Measurements from ENCODE around the gene IVNS1ABP.

IVNS1ABP gene

DNA sequence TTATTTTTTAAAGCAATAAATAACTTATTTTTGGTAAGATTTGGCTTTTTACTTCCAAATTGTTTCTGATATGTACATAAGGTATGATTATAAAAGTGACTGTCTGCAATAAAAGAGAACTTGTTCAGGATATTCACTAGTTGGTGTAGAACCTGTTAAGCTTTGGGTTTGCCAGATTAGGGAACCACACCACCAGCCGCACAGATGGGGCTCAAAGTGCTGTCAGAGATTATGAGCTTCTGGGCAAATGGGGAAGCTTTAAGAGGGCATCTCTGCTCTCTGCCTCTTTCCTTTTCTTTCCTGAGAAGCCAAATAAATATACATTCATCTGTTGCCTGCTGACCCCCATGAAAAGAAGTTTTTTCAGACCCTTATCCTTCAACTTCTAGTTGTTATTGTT is 25.4 kb downstream of the IVNS1ABP start:
- DNase-seq (ENCODE audit: low spot score) (no peak), ATAC-seq (ENCODE audit: low read depth) (no peak)
- peaks cover 19% of the 10 kb centered on the region for H3K36me3 ChIP-seq (ENCODE audit: low read depth)
- TF ChIP-seq, protein P1, sequence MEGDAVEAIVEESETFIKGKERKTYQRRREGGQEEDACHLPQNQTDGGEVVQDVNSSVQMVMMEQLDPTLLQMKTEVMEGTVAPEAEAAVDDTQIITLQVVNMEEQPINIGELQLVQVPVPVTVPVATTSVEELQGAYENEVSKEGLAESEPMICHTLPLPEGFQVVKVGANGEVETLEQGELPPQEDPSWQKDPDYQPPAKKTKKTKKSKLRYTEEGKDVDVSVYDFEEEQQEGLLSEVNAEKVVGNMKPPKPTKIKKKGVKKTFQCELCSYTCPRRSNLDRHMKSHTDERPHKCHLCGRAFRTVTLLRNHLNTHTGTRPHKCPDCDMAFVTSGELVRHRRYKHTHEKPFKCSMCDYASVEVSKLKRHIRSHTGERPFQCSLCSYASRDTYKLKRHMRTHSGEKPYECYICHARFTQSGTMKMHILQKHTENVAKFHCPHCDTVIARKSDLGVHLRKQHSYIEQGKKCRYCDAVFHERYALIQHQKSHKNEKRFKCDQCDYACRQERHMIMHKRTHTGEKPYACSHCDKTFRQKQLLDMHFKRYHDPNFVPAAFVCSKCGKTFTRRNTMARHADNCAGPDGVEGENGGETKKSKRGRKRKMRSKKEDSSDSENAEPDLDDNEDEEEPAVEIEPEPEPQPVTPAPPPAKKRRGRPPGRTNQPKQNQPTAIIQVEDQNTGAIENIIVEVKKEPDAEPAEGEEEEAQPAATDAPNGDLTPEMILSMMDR (IDR thresholded peaks at IDR 0.05; ENCODE audit: poor library complexity, severe bottlenecking): no peak
- H3K4me1 ChIP-seq (ENCODE audit: insufficient read depth, poor library complexity, severe bottlenecking): no peaks in the 10 kb centered on the region
- H3K4me3 ChIP-seq (ENCODE audit: severe bottlenecking): no peak overlapping the region
- peaks cover 2% of the 10 kb centered on the region for H3K9me3 ChIP-seq (ENCODE audit: severe bottlenecking)
- H3K27me3 ChIP-seq (ENCODE audit: insufficient read depth, poor library complexity, severe bottlenecking): no peaks in the 10 kb centered on the region
- H3K27ac ChIP-seq (ENCODE audit: poor library complexity, severe bottlenecking): no peak overlapping the region

DNA sequence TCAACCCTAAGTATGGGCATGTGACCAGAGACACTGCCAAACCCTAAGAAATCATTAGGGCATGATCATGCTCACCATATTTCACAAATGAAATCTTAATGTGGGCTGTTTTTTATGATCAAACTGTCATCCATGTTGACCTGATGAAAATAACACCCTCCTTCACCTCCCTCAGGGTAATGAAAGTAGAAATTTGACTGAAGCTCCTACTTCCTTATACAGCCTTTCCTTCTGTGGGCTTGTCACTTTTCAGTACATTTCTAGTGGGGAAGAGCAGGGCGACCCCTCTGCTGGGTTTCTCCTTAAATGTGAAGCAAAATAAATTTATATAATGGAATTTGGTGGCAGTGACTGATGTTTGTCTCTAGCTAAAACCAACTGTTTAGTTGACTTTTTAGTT is 25.9 kb downstream of the IVNS1ABP start:
- no peaks in the 10 kb centered on the region for H3K27me3 ChIP-seq (ENCODE audit: insufficient read depth, poor library complexity, severe bottlenecking)
- no peak overlapping the region for H3K4me3 ChIP-seq (ENCODE audit: severe bottlenecking)
- TF ChIP-seq, protein P1 (IDR thresholded peaks at IDR 0.05; ENCODE audit: poor library complexity, severe bottlenecking): no peak
- DNase-seq (ENCODE audit: low spot score) (no peak), ATAC-seq (ENCODE audit: low read depth) (0 out of 3 replicates have a peak, but pooled peaks have one; percentile 11)
- peaks cover 14% of the 10 kb centered on the region for H3K36me3 ChIP-seq (ENCODE audit: low read depth)
- no peak overlapping the region for H3K27ac ChIP-seq (ENCODE audit: poor library complexity, severe bottlenecking)
- H3K9me3 ChIP-seq (ENCODE audit: severe bottlenecking): peaks cover 2% of the 10 kb centered on the region
- H3K4me1 ChIP-seq (ENCODE audit: insufficient read depth, poor library complexity, severe bottlenecking): no peaks in the 10 kb centered on the region

DNA sequence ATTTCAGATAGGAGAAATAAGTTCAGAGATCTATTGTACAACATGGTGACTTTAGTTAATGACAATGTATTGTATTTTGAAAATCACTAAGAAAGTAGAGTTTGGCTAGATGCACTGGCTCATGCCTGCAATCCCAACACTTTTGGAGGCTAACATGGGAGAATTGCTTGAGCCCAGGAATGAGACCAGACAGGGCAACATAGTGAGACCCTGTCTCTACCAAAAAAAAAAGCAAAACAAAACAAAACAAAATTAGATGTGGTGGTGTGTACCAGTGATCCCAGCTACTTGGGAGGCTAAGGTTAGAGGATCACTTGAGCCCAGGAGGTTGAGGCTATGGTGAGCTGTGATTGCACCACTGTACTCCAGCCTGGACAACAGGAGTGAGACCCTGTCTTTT is 27.2 kb downstream of the IVNS1ABP start:
- no peak for ATAC-seq (ENCODE audit: low read depth)
- Histone ChIP-seq H3K36me3 (ENCODE audit: low read depth) (peaks cover 1% of the 10 kb centered on the region), H3K4me1 (ENCODE audit: insufficient read depth, poor library complexity, severe bottlenecking) (no peaks in the 10 kb centered on the region), H3K27me3 (ENCODE audit: insufficient read depth, poor library complexity, severe bottlenecking) (no peaks in the 10 kb centered on the region), H3K4me3 (ENCODE audit: severe bottlenecking) (no peak overlapping the region), H3K27ac (ENCODE audit: poor library complexity, severe bottlenecking) (no peak overlapping the region), H3K9me3 (ENCODE audit: severe bottlenecking) (peaks cover 2% of the 10 kb centered on the region)
- DNase-seq (ENCODE audit: low spot score): no peak
- TF ChIP-seq, protein P1 (IDR thresholded peaks at IDR 0.05; ENCODE audit: poor library complexity, severe bottlenecking): no peak

DNA sequence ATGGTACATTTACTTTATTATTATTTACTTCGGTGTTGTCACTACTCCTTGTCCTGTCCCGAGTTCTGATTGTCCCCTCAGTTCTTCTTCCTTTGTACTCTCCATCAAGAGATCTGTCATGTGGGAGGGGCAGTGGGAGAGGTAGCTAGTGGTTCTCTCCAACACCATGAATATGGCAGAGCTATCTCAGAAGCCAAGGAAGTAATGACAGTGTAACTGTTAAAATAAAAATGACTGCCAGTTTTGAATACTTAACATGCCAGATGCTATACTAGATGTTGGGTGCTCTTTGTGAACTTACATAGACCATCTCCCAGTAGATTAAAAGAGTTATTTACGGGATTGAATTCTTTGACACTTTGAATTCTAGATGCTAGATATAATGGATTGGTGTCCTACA is 28.6 kb downstream of the IVNS1ABP start:
- H3K4me3 ChIP-seq (ENCODE audit: severe bottlenecking): no peak overlapping the region

DNA sequence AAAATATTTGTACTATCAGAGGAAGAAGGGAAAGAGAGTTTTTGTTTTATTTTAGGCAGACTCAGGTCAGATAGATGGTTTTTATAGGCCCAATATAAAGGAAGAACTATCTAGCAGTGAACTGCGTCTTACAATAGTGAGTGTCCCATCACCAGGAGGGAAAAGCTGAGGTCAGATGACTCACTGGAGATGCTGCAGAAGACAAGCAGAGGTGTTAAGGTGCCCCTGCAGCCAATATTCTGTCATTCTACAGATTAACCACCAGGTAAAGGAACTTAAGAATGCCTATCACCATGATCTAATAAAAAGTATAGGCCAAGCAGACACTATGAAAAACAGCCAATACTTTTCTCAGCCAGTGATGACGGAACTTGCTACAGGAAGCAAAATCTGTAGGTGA is 29.6 kb downstream of the IVNS1ABP start:
- Histone ChIP-seq H3K4me1 (ENCODE audit: insufficient read depth, poor library complexity, severe bottlenecking) (no peaks in the 10 kb centered on the region), H3K27ac (ENCODE audit: poor library complexity, severe bottlenecking) (no peak overlapping the region), H3K4me3 (ENCODE audit: severe bottlenecking) (no peak overlapping the region), H3K9me3 (ENCODE audit: severe bottlenecking) (peaks cover 2% of the 10 kb centered on the region), H3K36me3 (ENCODE audit: low read depth) (no peaks in the 10 kb centered on the region; the same call in 1 of the 2 replicates), H3K27me3 (ENCODE audit: insufficient read depth, poor library complexity, severe bottlenecking) (no peaks in the 10 kb centered on the region)
- DNase-seq (ENCODE audit: low spot score): no peak
- no peak for ATAC-seq (ENCODE audit: low read depth)
- TF ChIP-seq, protein P1 (IDR thresholded peaks at IDR 0.05; ENCODE audit: poor library complexity, severe bottlenecking): no peak

More for the DNA sequence above, 28.6 kb downstream of the IVNS1ABP start:
- Histone ChIP-seq H3K27me3 (ENCODE audit: insufficient read depth, poor library complexity, severe bottlenecking) (no peaks in the 10 kb centered on the region), H3K4me1 (ENCODE audit: insufficient read depth, poor library complexity, severe bottlenecking) (no peaks in the 10 kb centered on the region), H3K27ac (ENCODE audit: poor library complexity, severe bottlenecking) (no peak overlapping the region), H3K36me3 (ENCODE audit: low read depth) (no peaks in the 10 kb centered on the region; the same call in 1 of the 2 replicates), H3K9me3 (ENCODE audit: severe bottlenecking) (peaks cover 2% of the 10 kb centered on the region)
- TF ChIP-seq, protein P1 (IDR thresholded peaks at IDR 0.05; ENCODE audit: poor library complexity, severe bottlenecking): no peak
- no peak; the same call in 2 of the 3 replicates for ATAC-seq (ENCODE audit: low read depth)
- DNase-seq (ENCODE audit: low spot score): no peak
